ENCODE results near the gene KATNA1.

Gene KATNA1

DNA sequence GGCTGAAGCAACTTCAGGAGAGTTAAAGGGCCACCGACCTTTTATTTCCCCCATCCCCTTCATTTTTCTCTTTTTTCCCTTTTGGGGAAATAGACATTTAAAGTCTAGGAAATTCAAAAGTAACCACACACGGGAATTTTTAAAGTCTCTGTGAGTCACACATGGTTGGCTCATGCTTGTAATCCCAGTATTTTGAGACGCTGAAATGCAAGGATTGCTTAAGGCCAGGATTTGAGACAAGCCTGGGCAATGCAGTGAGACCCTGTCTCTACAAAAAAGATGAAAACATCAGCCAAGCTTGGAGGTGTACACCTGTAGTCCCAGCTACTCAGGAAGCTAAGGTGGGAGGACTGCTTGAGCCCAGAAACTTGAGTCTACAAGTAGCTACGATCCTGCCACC is 34.2 kb downstream of the KATNA1 start:
- DNase-seq (ENCODE audit: low read depth in 1 of 2, low spot score in 1 of 2): no peak

DNA sequence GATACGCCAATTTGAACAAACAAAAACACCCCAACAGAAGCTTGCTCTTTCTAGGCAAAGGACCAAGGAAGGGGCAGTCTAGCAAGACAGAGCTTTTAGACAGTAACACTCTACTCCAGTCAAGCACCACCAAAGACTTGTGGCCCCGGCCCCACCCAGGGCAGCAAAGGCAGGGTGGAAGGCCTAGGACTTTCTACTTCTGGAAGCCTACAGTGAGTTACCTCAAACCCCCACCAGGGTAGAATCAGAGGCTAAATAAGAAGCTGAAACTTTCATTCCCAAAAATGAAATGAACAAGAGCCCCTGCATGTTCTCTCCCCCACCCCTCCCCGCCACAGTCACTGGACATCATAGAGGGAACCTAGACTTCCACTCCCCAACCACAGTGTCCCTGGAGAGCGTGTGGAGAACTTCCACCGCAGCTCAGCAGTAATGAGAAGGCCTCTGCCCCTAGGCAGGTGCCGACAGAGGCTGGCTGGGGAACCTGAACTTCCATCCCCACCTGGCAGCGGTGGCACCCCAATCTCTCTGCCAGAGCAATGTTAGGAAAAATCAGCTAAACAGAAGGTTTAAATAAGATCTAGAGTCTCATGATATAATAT is 40.0 kb downstream of the KATNA1 start:
- no peak for DNase-seq (ENCODE audit: low read depth in 1 of 2, low spot score in 1 of 2)

DNA sequence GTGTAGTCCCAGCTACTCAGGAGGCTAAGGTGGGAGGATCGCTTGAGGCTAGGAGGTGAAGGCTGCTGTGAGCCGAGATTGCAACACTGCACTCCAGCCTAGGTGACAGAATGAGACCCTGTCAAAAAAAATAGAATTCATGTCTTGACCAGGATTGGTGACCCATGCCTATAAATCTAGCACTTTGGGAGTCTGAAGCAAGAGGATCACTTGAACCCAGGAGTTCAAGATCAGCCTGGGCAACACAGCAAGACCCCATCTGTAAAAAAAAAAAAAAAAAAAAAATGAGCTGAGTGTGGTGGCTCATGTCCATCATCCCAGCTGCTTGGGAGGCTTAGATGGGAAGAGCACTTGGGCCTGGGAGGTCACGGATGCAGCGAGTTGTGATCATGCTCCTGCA is 48.0 kb downstream of the KATNA1 start:
- no peak for DNase-seq (ENCODE audit: low read depth in 1 of 2, low spot score in 1 of 2)

DNA sequence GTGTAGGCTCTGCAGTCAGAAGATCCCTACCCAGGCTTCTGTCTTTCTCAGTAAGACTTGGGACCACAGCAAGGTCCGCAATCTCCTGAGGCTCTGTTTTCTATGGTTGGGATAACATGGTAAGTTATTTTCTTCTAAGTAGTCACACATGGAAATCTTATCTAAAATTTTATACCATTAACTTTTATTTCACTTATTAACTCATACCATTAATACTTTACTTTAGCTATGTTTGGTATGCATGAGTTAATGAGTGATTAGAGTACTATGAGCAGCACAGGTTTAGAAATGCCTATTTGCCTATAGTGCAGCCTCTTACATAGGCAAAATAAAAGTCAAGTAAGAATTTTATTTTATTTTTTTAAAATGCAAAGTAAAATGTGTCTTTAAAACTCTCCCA is 55.1 kb downstream of the KATNA1 start:
- no peak for DNase-seq (ENCODE audit: low read depth in 1 of 2, low spot score in 1 of 2)

DNA sequence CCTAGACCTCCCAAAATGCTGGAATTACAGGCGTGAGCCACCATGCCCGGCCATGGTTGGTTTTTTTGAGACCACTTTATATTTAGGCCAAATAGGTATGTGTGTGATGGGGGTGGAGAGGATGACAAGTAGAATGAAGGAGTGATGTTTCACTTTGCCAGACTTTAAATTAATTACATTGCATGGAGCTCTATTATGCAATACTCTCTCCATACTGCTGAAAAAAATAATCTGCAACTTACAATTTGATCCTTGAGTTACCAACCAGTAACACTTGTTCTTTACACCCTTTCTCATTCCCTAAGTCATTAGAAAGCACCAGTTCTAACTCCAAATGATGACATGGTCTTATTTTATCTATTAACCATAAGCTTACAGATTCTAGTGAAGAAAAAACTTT is 55.5 kb downstream of the KATNA1 start:
- DNase-seq (ENCODE audit: low read depth in 1 of 2, low spot score in 1 of 2): no peak

DNA sequence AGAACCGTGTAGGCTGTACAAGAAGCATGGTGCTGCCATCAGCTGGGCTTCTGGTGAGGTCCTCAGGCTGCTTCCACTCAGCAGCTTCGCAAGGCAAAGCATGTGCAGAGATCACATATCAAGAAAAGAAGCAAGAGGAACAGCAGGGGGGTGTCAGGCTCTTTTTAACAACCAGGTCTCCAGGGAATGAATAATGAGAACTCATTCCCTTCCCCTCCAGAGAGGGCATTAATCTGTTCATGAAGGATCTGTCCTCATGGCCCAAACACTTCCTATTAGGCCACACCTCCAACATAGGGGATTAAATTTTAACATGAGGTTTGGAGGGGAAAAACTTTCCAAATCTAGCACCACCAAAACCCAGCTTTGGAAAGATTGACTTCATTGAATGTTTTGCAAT is 62.4 kb downstream of the KATNA1 start:
- no peak for DNase-seq (ENCODE audit: low read depth in 1 of 2, low spot score in 1 of 2)

DNA sequence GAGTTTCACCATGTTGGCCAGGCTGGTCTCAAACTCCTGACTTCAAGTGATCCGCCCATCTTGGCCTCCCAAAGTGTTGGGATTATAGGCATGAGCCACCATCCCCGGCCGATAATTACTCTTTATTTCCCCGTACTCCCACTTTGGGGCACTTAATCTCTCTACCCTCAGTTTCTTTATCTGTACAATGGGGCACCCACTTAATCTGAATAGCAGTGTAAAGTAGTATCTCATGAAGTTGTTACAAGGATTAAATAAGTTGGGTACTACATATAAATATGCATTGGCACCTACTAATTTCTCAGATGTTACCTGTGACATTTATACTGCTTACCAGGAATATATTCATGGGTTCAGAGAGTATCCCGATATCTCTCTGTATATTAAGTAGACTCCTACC is 67.2 kb downstream of the KATNA1 start:
- DNase-seq (ENCODE audit: low read depth in 1 of 2, low spot score in 1 of 2): no peak

DNA sequence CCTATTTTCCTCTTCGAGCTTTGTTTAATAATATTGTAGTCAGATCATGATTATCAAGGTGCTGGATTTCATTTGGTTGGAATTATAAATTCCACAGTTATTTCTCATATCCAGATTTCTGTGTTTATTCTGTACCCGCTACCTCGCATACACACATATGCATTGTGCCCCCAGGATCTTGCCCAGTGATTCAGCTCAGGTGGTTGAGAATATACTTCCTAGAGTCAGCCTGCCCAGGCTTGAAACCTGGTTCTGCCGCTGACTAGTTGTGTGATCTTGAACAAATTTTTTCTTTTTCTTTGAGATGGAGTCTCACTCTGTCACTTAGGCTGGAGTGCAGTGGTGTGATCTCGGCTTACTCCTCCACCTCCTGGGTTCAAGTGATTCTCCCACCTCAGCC is 67.6 kb downstream of the KATNA1 start:
- DNase-seq (ENCODE audit: low read depth in 1 of 2, low spot score in 1 of 2): no peak

DNA sequence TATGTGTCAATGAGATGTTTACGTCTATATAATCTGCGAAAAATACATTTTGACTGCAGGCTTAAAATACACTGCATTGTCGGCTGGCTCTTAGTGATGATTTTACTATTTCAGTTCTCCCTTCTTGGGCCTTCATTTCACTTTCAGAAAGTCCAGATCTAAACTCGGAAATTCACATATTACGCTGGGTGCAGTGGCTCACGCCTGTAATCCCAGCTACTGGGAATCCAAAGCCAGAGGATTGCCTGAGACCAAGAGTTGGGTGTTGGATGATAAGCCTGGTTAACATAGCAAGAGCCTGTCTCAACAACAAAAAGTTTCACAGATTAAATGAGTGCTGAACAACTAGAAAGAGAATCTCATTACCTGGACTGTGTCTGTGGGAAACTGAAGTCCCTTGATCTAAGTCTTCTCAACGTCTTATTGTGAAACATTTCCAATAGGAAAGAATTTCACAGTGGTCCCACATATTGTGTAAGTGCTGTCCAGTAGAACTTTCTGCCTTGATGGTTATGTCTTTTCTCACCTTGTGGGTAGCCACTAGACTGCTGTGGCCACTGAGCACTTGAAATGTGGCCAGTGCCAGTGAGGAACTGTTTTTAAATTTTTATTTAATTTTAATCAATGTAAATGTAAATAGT is 80.4 kb downstream of the KATNA1 start:
- no peak for DNase-seq (ENCODE audit: low read depth in 1 of 2, low spot score in 1 of 2)

DNA sequence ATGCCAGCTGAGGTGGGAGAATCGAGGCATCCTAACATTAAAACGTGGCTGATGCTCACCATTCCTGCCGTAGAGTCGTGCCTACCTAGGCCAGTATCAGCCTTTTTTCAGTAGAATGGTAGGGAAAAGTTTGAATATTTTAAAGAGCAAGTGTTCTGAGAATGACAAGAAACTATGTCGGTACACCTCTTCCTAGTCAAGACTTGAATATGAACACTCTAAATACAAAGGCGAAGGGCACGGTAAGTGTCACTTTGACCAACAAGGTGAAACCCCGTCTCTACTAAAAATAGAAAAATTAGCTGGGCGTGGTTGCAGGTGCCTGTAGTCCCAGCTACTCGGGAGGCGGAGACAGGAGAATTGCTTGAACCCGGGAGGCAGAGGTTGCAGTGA is 81.3 kb downstream of the KATNA1 start:
- DNase-seq (ENCODE audit: low read depth in 1 of 2, low spot score in 1 of 2): no peak

DNA sequence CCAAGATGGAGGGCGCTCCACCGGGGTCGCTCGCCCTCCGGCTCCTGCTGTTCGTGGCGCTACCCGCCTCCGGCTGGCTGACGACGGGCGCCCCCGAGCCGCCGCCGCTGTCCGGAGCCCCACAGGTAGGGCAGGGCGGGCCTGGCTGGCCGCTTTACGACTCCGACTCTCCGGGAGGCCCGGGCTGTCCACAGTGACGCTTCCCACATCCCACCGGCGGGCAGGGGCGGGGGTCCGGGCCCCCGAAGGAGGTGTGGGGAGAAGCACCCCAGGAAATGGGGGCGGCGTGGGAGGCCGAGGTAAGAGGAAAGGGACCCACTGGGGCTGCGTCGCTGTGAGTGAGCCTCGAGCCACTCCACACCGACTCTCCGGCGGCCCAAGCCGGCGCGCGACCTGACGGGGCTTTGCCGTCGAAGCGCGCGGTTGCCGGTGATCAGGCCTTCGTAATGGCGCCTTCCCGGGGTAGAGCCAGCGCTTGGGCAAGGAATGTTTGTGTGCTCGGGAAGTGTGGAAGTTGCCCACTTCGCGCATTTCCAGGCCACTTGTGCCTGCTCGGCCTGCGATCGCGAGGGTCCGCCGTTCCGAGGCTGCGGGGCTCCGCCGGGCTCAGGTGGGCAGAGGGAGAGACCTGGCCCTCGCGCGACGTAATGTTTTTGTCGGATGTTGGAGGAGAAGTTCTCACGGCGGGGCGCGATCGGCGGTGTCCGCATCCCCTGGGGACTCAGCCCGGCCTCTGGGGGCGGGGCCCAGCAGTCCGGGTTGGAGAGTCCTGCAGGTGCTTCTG is 81.9 kb downstream of the KATNA1 start:
- peak; percentile 13 to 49 for DNase-seq (ENCODE audit: low read depth in 1 of 2, low spot score in 1 of 2)

DNA sequence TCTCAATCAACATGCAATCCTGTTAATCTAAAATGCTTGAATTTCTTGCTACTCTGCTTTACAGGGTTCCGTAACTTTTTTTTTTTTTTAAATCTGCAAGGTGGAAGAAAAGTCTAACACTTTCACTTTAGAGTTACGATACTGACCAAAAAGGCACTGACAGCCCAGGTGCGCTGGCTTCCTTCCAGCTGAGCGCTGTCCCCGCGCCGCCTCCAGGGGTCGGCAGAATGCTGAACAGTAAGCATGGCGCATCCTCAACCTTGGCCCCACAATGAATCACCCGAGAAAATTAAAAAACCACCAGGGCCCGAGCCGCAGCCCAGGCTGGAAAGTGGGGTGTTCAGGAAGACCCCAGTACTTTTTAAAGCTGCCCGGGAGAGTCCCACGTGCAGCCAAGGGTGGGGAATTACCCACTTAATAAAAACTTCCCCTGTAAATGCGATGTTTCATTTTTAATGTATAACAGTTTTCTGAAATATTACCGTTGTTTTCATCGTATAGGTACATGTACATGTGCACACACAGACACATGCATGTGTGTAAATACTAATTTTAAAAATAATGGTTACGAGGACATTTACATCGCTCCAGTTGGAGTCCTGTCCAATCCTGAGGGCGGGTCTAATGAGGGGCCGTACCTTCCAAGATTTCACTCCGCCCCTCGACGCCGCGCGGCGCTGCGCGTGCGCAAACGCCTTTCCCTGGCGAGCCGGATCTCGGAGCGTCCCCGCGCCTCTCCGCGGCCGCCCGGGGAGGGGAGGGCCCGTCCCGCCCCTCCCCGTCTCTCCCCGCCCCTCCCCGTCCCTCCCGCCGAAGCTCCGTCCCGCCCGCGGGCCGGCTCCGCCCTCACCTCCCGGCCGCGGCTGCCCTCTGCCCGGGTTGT is 82.7 kb downstream of the KATNA1 start, which contains the start of gene GINM1:
TSS of gene GINM1 (plus strand) at position 849 of the 883 bp plus-strand sequence. CDS start 40 bp downstream, outside the sequence.
- peak; percentile 91 to 95 for DNase-seq (ENCODE audit: low read depth in 1 of 2, low spot score in 1 of 2)

DNA sequence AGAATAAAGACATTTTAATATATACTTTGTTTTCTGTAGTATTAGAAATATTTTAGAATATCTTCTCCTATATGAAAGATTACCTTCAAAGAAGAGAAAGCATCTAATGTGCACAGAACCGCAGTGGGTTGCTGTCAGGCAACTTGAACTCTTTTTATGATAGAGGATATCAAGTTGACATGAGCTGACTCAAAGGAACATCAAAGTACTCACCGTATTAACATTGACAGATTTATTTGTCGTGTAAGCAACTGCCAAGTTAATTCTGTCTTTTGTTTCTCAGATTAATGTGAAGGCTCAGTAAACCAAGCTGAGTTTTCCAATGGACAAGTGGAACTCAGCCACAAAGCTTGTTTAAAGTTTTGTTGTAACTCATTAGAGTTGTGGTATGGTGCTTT is 84.6 kb downstream of the KATNA1 start:
- DNase-seq (ENCODE audit: low read depth in 1 of 2, low spot score in 1 of 2): no peak

DNA sequence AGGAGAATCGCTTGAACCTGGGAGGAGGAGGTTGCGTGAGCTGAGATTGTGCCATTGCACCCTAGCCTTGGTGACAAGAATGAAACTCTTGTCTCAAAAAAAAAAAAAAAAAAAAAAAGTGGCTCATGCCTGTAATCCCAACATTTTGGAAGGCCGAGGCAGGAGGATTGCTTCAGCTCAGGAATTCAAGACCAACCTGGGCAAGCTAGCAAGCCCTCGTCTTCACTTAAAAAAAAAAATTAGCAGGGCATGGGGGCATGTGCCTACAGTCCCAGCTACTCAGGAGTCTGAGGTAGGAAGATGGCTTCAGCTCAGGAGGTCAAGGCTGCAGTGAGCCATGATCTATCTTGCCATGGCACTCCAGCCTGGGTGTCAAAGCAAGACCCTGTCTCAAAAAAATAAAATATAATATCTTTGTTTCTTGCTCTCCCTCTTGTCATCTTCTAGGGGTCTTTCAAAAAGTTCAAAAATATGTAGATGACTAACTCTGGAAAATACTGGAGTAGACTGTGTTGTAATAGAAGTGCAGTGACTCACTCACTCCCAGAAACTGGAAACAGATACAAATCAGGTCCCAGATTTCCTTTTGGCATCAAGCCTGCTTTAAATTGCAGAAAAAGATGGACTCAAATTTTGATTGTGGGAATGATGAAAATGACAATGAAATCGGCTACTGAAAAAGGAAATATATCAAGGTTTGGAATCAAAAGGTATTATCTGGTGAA is 85.1 kb downstream of the KATNA1 start:
- no peak for DNase-seq (ENCODE audit: low read depth in 1 of 2, low spot score in 1 of 2)

DNA sequence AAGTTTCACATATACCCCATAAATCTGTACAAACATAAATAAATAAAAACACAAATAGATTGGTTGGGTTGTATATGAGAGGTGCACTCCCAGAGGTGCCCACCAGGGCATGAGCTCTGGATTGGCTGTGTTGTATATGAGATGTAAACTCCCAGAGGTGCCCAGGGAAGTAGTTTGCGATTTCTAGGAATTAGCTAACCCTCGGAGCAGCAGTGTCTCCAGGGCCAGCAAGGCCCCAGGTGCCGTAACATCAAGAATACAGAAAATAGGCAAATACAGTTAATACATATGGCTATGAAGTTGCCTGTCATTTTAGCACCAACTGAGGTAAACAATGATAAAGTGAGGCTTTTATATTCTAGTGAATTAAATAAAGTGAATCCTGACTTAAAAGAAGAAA is 87.8 kb downstream of the KATNA1 start:
- DNase-seq (ENCODE audit: low read depth in 1 of 2, low spot score in 1 of 2): no peak

DNA sequence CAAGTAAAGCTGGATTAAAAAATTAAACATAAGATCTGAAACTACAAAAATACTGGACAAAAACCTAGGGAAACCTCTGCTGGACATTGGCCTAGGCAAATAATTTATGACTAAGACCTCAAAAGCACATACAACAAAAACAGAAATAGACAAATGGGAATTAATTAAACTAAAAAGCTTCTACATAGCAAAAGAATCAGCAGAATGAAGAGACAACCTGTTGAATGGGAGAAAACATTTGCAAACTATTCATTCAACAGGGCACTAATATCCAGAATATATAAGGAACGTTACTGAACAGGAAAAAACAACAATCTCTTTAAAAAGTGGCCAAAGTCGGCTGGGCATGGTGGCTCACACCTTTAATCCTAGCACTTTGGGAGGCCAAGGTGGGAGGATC is 89.1 kb downstream of the KATNA1 start:
- DNase-seq (ENCODE audit: low read depth in 1 of 2, low spot score in 1 of 2): no peak

DNA sequence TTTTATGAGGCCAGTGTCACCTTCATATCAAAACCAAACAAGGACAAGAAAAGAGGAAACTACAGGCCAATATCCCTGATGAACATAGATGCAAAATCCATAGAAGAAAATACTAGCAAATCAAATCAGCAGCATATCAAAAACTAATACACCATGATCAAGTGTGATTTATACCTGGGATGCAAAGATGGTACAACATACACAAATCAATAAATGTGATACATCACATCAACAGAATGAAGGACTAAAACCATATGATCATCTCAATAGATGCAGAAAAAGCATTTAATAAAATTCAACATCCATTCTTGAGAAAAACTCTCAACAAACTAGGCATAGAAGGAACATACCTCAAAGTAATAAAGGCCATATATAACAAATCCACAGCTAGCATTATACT is 90.5 kb downstream of the KATNA1 start:
- no peak for DNase-seq (ENCODE audit: low read depth in 1 of 2, low spot score in 1 of 2)

DNA sequence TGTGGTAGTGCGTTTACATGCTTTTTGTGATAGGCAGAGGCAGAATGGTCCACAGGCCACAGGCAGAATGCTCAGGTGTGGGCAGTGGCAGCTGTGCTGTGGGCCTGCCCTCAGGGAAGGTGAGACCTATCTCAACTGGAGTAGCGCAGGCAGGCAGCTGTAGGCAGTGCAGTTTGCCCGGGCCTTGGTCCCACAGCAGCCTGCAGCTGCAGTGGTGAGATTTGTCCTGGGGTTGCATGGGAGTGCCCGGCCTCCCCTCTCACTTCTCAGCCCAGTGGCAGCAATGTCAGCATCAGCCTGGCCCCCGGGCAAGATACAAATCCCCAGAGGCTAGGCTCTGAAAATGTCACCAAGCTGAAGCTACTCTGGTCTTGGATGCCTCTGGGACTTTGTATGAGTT is 96.6 kb downstream of the KATNA1 start:
- DNase-seq (ENCODE audit: low read depth in 1 of 2, low spot score in 1 of 2): no peak

DNA sequence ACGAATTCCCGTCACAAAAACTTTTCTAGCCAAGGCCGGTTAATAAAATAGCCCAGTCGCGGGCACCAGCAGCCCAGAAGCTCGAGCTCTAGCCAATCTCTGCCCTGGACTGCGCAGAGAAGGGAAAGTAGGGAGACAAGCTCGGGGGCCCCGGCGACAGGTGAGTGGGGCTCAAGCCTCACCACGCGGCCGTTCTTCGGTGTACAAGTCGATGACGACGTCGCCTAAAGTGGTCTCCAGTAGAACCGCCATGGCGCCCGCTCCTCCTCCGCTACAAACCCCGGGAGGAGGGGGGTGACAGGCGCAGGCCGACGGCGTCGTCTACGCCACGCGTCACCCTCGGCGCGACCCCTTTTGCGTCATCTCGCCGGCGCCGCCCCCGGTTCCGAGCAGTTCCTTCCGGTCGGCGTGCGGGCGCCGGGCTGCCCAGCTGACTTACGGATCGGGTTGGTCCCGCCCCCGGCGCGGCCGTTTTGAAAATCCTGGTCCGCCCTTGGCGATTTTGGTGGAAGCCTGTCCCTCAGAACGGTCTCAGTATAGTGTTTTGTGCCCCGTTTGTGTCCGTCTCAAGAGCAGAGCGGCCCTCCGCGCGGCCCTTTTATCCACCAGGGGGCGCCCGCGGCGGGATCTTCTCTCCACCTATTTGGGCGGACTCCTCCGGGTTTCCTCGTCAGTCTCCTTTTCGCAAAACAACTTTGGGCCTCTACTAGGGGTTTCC is 102.6 kb downstream of the KATNA1 start, which contains the start of gene PPIL4:
TSS of gene PPIL4 (minus strand) at position 290 of the 718 bp plus-strand sequence. CDS start at position 252, 38 bp downstream.
- DNase-seq (ENCODE audit: low read depth in 1 of 2, low spot score in 1 of 2): peak; percentile 93 to 95

DNA sequence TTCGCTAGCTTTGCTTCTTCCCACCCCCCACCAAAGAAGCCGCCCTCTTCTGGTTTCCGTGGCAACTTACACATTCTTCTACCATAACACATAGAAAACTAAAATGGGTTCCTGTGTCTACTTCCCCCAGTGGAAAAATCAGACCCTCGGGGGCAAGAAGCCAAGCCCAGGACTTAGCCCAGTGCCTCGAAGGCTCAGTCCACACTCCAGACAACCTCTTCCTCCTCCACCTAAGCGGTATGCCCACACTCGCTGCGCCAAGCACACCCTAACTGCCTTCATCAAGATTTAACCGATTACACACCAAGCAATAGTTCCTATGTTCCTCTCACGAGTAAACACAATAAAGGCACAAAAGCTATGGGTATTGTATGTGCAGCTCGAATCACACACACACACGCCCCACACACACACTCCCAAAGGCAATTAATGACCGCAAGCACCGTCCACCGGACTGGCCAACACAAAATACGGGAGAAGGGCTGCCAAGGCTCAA is 103.2 kb downstream of the KATNA1 start:
- DNase-seq (ENCODE audit: low read depth in 1 of 2, low spot score in 1 of 2): peak in 1 of 2 donors; percentile 19

All from stimulated activated CD4-positive, alpha-beta T cell treated with anti-CD3 and anti-CD28 coated beads, Interleukin-15, amount 100 ng/mL, for 1 hour (primary cell).